ENCODE measurements around the gene SFXN5. TPM values are rescaled to one million over a fixed set of nuclear protein-coding genes. Genes with fewer than 3 reads are reported as not detected.
A peak's percentile ranks its signal among the peaks of the same experiment; 100 is the strongest.

Gene SFXN5
- total RNA-seq, 6 experiments from 2014 or later, result 10.2 to 17.0 (median 14.7) TPM

DNA sequence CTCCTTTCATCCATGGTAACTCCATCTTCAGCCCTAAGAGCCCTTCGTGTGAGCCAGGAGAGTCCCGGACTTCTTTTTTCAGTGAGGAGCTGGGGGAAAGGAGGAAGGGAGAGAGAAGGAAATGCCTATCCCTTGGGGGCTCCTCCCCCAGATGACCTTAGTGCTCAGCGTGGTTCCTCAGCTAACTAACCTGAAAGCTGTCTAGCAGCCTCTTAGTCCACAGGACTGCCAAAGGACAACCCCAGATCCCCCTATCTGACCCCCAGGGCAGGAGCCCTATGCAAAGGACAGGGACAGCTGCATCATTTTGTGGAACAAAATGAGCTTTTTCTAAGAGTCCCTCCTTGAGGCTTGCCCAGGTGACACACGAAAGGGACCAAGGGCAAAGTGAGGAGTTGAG is 176.4 kb downstream of the SFXN5 start:
- Mint-ChIP-seq H3K9me3 (no peaks in the 10 kb centered on the region), H3K4me3 (peak overlapping the region; percentile 39), H3K4me1 (ENCODE audit: low read depth) (peaks cover 31% of the 10 kb centered on the region), H3K36me3 (ENCODE audit: low read depth) (no peaks in the 10 kb centered on the region), H3K27ac (no peak overlapping the region), H3K27me3 (ENCODE audit: insufficient read depth) (peaks cover 5% of the 10 kb centered on the region)
- TF ChIP-seq, protein P1, sequence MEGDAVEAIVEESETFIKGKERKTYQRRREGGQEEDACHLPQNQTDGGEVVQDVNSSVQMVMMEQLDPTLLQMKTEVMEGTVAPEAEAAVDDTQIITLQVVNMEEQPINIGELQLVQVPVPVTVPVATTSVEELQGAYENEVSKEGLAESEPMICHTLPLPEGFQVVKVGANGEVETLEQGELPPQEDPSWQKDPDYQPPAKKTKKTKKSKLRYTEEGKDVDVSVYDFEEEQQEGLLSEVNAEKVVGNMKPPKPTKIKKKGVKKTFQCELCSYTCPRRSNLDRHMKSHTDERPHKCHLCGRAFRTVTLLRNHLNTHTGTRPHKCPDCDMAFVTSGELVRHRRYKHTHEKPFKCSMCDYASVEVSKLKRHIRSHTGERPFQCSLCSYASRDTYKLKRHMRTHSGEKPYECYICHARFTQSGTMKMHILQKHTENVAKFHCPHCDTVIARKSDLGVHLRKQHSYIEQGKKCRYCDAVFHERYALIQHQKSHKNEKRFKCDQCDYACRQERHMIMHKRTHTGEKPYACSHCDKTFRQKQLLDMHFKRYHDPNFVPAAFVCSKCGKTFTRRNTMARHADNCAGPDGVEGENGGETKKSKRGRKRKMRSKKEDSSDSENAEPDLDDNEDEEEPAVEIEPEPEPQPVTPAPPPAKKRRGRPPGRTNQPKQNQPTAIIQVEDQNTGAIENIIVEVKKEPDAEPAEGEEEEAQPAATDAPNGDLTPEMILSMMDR (IDR thresholded peaks at IDR 0.05), result no peak
- DNase-seq, result no peak

DNA sequence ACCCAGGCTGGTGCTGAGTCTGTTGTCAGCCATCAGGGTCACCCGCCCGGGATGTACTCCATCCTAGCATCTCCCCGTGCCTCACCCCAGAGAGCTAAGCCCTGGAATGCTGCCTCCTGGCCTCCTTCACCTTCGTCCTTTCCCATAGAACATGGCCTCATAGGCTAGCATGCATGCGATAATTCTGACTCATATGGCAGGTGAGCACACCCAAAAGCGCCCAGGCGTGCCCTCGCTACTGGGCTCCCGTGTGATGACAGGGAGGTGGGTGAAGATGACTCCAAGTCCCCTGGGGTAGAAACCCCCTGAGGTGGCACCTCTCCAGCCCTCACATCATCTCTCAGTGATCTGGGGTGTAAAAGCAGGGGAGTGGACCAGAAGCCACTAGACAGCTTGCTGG is 177.0 kb downstream of the SFXN5 start:
- peaks cover 7% of the 10 kb centered on the region for H3K27me3 Mint-ChIP-seq (ENCODE audit: insufficient read depth)
- H3K4me3 Mint-ChIP-seq, result no peak overlapping the region
- H3K9me3 Mint-ChIP-seq, result no peaks in the 10 kb centered on the region
- no peak for DNase-seq
- TF ChIP-seq, protein P1 (IDR thresholded peaks at IDR 0.05), result no peak
- H3K36me3 Mint-ChIP-seq (ENCODE audit: low read depth), result no peaks in the 10 kb centered on the region
- H3K4me1 Mint-ChIP-seq (ENCODE audit: low read depth), result peaks cover 31% of the 10 kb centered on the region
- no peak overlapping the region for H3K27ac Mint-ChIP-seq

DNA sequence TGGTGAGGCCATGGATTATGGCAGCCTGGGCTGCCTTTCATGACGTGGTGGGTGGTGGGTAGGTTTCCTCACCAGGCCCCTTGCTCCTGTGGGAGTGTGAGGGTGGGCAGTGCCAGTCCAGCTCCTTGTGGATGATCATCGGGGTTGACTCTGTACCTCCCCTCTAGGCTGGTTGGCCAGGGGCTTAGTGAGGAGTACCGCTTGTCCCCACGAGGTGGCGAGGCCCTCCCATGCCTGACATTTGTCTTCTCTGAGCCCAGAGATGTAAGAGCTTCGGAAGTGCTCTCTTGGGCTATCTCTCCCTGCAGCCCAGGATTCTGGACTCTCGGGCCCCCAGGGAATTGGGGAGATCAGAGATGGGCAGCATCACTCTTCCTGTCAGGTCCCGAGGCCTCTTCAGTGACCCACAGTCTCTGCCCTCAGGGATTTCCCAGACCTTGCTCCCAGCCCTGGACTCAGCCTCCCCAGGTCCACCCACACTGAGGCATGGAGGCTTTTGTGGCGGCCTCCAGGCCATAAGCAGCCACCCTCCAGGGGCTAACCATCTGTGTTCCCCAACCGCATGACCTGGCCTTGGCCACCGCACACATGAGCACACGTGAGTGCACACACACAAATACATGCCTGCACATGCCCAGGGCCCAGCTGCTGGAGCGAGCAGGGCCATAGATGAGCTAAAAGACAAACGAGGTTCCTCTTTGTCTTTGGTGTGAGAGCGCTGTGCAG is 177.8 kb downstream of the SFXN5 start:
- Mint-ChIP-seq H3K9me3 (no peaks in the 10 kb centered on the region), H3K27ac (no peak overlapping the region), H3K36me3 (ENCODE audit: low read depth) (no peaks in the 10 kb centered on the region), H3K27me3 (ENCODE audit: insufficient read depth) (peaks cover 7% of the 10 kb centered on the region), H3K4me3 (no peak overlapping the region), H3K4me1 (ENCODE audit: low read depth) (peaks cover 34% of the 10 kb centered on the region)
- TF ChIP-seq, protein P1 (IDR thresholded peaks at IDR 0.05), result peak; percentile 85
- peak; percentile 68 for DNase-seq

DNA sequence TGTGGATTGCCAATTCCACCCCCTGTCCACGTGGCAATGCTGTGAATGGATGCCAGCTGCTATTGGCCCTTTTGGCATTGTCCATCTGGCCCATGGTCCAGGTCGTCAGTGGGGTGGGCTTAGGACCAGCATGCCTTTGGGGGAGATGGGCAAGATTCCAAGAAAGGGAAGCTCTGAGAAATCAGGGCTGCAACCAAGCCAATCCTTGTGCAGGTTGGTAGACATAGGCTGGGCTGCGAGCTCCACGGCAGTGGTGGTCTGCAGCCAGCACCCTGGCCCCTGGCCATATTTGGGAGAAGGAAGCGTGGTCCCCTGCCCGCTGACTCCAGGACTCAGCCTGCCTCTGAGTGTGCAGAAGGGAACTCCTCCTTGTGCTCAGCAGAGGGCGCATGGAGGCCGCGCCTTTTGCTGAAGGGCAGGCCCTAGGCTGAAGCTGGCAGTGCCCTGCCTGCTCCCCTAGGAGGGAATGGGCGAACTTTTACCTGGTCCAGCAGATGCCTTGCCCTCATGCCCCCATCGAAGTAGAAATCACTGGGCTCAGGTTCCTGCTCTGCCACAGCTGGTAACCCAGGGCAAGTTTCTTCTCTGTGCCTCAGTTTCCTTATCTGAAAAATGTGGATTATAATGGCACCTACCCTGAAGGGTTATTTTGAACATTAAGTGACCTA is 178.9 kb downstream of the SFXN5 start:
- Mint-ChIP-seq H3K4me3 (no peak overlapping the region), H3K27ac (no peak overlapping the region), H3K4me1 (ENCODE audit: low read depth) (peaks cover 42% of the 10 kb centered on the region), H3K36me3 (ENCODE audit: low read depth) (no peaks in the 10 kb centered on the region), H3K27me3 (ENCODE audit: insufficient read depth) (peaks cover 9% of the 10 kb centered on the region), H3K9me3 (no peaks in the 10 kb centered on the region)
- peak; percentile 71 for DNase-seq
- TF ChIP-seq, protein P1 (IDR thresholded peaks at IDR 0.05), result peak; percentile 85

Other genes with a start within 250 kb of the SFXN5 start
- gene EXOC6B, start 245.7 kb downstream of the SFXN5 start, total RNA-seq (2021; fragmentation: NEBNext Ultra II Directional; extraction: Animal tissue kit (Norgen Biotek cat#: 25700)), result 10 to 100 TPM; 24.8 to 33.0 (median 27.4) TPM
- gene SPR, start 184.3 kb downstream of the SFXN5 start, total RNA-seq (2021; fragmentation: NEBNext Ultra II Directional; extraction: Animal tissue kit (Norgen Biotek cat#: 25700)), result 10 to 100 TPM; 17.0 to 21.6 (median 19.0) TPM
- not detected for gene EMX1, start 154.2 kb downstream of the SFXN5 start, total RNA-seq (2021; fragmentation: NEBNext Ultra II Directional; extraction: Animal tissue kit (Norgen Biotek cat#: 25700))
- gene RAB11FIP5, start 41.2 kb upstream of the SFXN5 start, total RNA-seq (2021; fragmentation: NEBNext Ultra II Directional; extraction: Animal tissue kit (Norgen Biotek cat#: 25700)), result 10 to 100 TPM; 76.7 to 92.0 (median 83.6) TPM
- gene NOTO, start 130.9 kb upstream of the SFXN5 start, total RNA-seq (2021; fragmentation: NEBNext Ultra II Directional; extraction: Animal tissue kit (Norgen Biotek cat#: 25700)), result not detected
- 10 to 100 TPM; 19.3 to 27.6 (median 24.4) TPM for gene SMYD5, start 142.5 kb upstream of the SFXN5 start, total RNA-seq (2021; fragmentation: NEBNext Ultra II Directional; extraction: Animal tissue kit (Norgen Biotek cat#: 25700))
- gene PRADC1, start 161.5 kb upstream of the SFXN5 start, total RNA-seq (2021; fragmentation: NEBNext Ultra II Directional; extraction: Animal tissue kit (Norgen Biotek cat#: 25700)), result 10 to 100 TPM; 27.5 to 38.7 (median 31.7) TPM
- gene CCT7, start 162.6 kb upstream of the SFXN5 start, total RNA-seq (2021; fragmentation: NEBNext Ultra II Directional; extraction: Animal tissue kit (Norgen Biotek cat#: 25700)), result 100 to 1,000 TPM; 350 to 492 (median 406) TPM
- 1 to 10 TPM in 4 of 6 experiments, under 1 TPM in 2; 0.80 to 1.7 (median 1.4) TPM for gene FBXO41, start 212.8 kb upstream of the SFXN5 start, total RNA-seq (2021; fragmentation: NEBNext Ultra II Directional; extraction: Animal tissue kit (Norgen Biotek cat#: 25700))
- not detected for gene EGR4, start 221.8 kb upstream of the SFXN5 start, total RNA-seq (2021; fragmentation: NEBNext Ultra II Directional; extraction: Animal tissue kit (Norgen Biotek cat#: 25700))